ENCODE results near the gene VPS41.

DNA sequence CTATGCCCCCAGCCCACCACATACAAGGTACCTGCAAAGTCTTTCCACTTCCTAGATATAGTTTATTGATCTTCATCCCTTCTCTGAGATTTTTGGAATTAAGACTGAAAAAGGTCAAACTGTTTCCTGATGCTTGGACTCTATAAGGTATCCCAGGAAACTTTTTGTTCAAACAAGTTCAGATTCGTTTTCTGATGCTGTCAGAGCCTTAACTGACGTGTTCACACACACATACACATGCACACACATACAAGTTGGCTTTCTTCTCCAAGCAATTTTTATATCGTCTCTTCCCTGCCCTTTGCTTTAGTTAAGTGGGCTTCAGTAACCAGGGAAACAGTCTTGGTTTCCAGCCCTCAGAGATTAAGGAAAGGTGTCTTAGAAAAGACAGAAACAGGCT, 11.7 kb upstream of the VPS41 start:
- TF ChIP-seq, protein P1, sequence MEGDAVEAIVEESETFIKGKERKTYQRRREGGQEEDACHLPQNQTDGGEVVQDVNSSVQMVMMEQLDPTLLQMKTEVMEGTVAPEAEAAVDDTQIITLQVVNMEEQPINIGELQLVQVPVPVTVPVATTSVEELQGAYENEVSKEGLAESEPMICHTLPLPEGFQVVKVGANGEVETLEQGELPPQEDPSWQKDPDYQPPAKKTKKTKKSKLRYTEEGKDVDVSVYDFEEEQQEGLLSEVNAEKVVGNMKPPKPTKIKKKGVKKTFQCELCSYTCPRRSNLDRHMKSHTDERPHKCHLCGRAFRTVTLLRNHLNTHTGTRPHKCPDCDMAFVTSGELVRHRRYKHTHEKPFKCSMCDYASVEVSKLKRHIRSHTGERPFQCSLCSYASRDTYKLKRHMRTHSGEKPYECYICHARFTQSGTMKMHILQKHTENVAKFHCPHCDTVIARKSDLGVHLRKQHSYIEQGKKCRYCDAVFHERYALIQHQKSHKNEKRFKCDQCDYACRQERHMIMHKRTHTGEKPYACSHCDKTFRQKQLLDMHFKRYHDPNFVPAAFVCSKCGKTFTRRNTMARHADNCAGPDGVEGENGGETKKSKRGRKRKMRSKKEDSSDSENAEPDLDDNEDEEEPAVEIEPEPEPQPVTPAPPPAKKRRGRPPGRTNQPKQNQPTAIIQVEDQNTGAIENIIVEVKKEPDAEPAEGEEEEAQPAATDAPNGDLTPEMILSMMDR (IDR thresholded peaks at IDR 0.05): no peak
- no peak for TF ChIP-seq POLR2A (IDR thresholded peaks at IDR 0.05)
